ENCODE results near the gene IER3. TPM values are rescaled to one million over a fixed set of nuclear protein-coding genes. Genes with fewer than 3 reads are reported as not detected.

The IER3 gene
- total and polyA plus RNA-seq, 7 experiments from 2014 or later = 2.2 to 69.9 (median 14.7) TPM

DNA sequence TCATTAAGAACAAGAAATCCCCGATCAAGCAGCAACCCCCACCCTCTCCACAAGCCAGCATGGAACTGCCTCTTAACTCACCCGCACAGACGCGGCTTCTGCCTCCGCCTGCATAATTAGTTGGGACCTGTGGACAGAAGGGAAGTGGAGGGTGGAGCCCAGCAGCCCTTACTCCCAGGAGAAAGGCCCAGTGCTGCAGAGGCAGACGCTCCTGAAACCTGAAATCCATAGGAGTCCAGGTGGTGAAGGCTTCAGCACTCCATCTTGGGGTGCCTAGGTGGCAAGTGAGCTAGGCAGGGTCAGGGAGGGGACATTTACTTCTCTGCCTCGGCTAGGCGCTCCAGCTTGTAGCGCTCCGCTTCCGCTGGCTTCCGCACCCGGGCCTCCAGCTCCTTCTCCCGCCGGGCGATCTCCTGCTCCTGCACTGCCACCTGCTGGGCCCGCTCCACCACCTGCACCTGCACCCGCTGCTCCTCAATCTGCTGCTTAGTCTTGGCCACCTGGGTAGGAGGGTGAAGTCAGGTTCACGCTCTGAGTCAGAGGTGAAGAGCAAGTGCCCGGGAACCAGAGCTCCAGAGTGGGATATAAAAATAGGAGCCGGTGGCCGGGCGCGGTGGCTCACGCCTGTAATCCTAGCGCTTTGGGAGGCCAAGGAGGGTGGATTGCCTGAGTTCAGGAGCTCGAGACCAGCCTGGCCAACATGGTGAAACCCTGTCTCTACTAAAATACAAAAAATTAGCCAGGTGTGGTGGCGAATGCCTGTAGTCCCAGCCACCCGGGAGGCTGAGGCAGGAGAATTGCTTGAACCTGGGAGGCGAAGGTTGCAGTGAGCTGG, 13.5 kb downstream of the IER3 start:
- ATAC-seq = peak; percentile 97
- Histone ChIP-seq H3K27ac (ENCODE audit: low read depth, low read length) (peak overlapping the region; percentile 52), H3K9me3 (ENCODE audit: control insufficient read depth in 2 of 3, low read length in 3 of 3) (no peaks in the 10 kb centered on the region), H3K4me3 (ENCODE audit: low read length) (no peak overlapping the region), H3K27me3 (ENCODE audit: control insufficient read depth in 2 of 2, insufficient read depth in 2 of 2, low read length in 2 of 2) (no peaks in the 10 kb centered on the region), H3K36me3 (ENCODE audit: control insufficient read depth in 2 of 3, insufficient read depth in 3 of 3, low read length in 3 of 3) (peaks cover 6 to 39% (median 8%) of the 10 kb centered on the region in 3 experiments), H3K4me1 (ENCODE audit: control insufficient read depth in 2 of 2, insufficient read depth in 2 of 2, low read length in 2 of 2) (peaks cover 14 to 30% of the 10 kb centered on the region in 2 donors)
- H3K27ac Mint-ChIP-seq = peak overlapping the region in 7 of 9 donors; percentile 29 to 79 (median 73)
- ChIA-PET POLR2A (interaction anchor here (0.6 to 2.8 kb wide), 19 partner anchors 9 to 1462 kb away, joined by 3 to 20 read pairs (median 5); partner anchors contain the start of genes FLOT1, MDC1, MRPS18B and PPP1R10), CTCF (interaction anchor here (0.6 to 7.9 kb wide), 46 partner anchors 8 to 430 kb away, joined by 3 to 48 read pairs (median 4); partner anchors contain the start of genes DDR1, DHX16 and MDC1)
- peak overlapping the region in 9 of 10 donors; percentile 27 to 69 (median 55) for H3K4me3 Mint-ChIP-seq
- no peaks in the 10 kb centered on the region for H3K27me3 Mint-ChIP-seq
- peak; percentile 62 to 86 (median 81) for DNase-seq
- H3K4me1 Mint-ChIP-seq = peaks cover 27 to 54% (median 42%) of the 10 kb centered on the region in 7 donors
- no peaks in the 10 kb centered on the region for H3K9me3 Mint-ChIP-seq
- peaks cover 0 to 47% (median 19%) of the 10 kb centered on the region in 5 donors for H3K36me3 Mint-ChIP-seq
- intact Hi-C loops (cut with micrococcal nuclease) = loop anchor here (1.0 to 10.0 kb wide), 8 partner anchors 9 to 320 kb away; partner anchors contain the start of genes ATAT1 (in 1 of the 2) and IER3 (in 1 of the 2)

DNA sequence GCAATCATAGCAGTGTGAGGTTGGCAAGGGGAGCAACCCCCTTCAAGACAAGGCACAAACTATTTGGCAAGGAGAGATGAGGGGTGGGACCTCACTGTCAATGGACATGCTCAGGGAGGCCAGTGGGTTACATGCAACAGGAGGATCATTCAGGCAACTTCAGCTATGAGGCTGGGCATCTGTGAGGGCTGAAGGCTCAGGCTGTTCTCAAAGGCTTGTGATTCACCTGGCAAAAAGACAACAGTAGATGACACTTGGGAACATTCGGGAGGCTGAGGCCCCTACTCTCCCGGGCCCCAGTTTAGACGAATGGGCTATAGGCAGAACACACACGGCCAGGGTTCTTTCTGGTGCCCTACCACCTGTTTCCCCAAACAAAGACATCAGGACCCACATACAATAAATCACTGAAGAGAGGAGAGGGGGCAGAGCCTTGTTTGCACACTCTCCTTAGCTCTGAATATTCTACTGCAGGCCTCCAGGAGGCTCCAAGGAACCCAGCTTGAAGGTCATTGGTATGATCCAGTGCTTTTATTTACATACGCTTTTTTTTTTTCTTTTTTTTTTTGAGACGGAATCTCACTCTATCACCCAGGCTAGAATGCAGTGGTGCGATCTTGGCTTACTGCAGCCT, 16.3 kb downstream of the IER3 start:
- peaks cover 13 to 66% (median 16%) of the 10 kb centered on the region in 3 experiments for H3K36me3 ChIP-seq (ENCODE audit: control insufficient read depth in 2 of 3, insufficient read depth in 3 of 3, low read length in 3 of 3)
- ChIA-PET CTCF (interaction anchor here (0.6 to 4.5 kb wide), 10 partner anchors 10 to 398 kb away, joined by 3 to 48 read pairs (median 4); no protein-coding TSS in a partner anchor), POLR2A (interaction anchor here (0.5 to 2.1 kb wide), 14 partner anchors 10 to 411 kb away, joined by 3 to 7 read pairs (median 4); partner anchors contain the start of genes MDC1 and MRPS18B)
- Mint-ChIP-seq H3K27ac (peak overlapping the region in 7 of 9 donors; percentile 28 to 81 (median 72)), H3K9me3 (no peaks in the 10 kb centered on the region), H3K27me3 (no peaks in the 10 kb centered on the region), H3K4me1 (peaks cover 33 to 68% (median 51%) of the 10 kb centered on the region in 7 donors), H3K36me3 (peaks cover 7 to 53% (median 19%) of the 10 kb centered on the region in 5 donors), H3K4me3 (peak overlapping the region in 1 of 10 donors; percentile 63)
- no peak for ATAC-seq
- H3K27me3 ChIP-seq (ENCODE audit: control insufficient read depth in 2 of 2, insufficient read depth in 2 of 2, low read length in 2 of 2) = no peaks in the 10 kb centered on the region
- intact Hi-C loops (cut with micrococcal nuclease) = loop anchor here in 1 of 2 donors (10.0 kb wide), 1 partner anchor 663 kb away; the partner anchor contains the start of genes POLR1H and PPP1R11
- no peak for DNase-seq
- H3K9me3 ChIP-seq (ENCODE audit: control insufficient read depth in 2 of 3, low read length in 3 of 3) = no peaks in the 10 kb centered on the region
- no peak overlapping the region for H3K4me3 ChIP-seq (ENCODE audit: low read length)
- peak overlapping the region; percentile 16 for H3K27ac ChIP-seq (ENCODE audit: low read depth, low read length)
- H3K4me1 ChIP-seq (ENCODE audit: control insufficient read depth in 2 of 2, insufficient read depth in 2 of 2, low read length in 2 of 2) = peaks cover 15 to 21% of the 10 kb centered on the region in 2 donors

DNA sequence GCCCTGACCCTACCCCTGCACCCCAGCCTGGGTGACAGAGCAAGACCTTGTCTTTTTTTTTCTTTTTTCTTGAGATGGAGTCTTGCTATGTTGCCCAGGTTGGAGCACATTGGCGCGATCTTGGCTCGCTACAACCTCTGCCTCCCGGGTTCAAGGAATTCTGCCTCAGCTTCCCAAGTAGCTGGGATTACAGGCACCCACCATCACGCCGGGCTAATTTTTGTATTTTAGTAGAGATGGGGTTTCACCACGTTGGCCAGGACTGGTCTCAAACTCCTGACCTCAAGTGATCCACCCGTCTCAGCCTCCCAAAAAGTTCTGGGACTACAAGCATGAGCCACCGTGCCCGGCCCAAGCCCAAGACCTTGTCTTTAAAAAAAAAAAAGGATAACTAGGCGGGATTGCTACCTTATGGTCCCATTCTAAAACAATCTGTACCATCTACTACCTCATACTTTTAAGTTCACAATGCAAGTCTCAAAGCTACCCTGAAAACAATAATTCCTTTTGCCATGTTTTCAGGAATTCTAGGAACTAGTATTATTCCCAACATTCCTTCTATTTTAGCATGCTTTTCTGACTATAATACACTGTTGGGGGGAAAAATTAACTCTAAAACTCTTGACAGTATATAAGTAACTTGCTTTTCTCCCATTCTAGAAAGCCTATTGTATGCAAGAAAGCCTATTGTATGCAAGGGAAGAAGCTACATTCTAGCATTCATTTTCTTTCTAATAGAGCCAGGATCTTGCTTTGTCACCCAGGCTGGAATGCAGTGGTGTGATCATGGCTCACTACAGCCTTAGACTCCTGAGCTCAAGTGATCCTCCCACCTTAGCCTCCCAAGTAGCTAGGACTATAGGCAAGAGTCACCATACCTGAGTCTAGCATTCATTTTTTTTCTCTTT, 17.6 kb downstream of the IER3 start:
- H3K36me3 ChIP-seq (ENCODE audit: control insufficient read depth in 2 of 3, insufficient read depth in 3 of 3, low read length in 3 of 3) = peaks cover 17 to 66% (median 19%) of the 10 kb centered on the region in 3 experiments
- H3K27ac ChIP-seq (ENCODE audit: low read depth, low read length) = peak overlapping the region; percentile 53
- Mint-ChIP-seq H3K27ac (peak overlapping the region in 8 of 9 donors; percentile 33 to 77 (median 62)), H3K4me1 (peaks cover 43 to 64% (median 56%) of the 10 kb centered on the region in 7 donors), H3K9me3 (no peaks in the 10 kb centered on the region), H3K27me3 (no peaks in the 10 kb centered on the region), H3K4me3 (no peak overlapping the region), H3K36me3 (peaks cover 7 to 56% (median 14%) of the 10 kb centered on the region in 5 donors)
- no peak overlapping the region for H3K4me3 ChIP-seq (ENCODE audit: low read length)
- ChIA-PET CTCF (interaction anchor here (0.5 to 2.3 kb wide), 4 partner anchors 9 to 672 kb away, joined by 3 to 6 read pairs (median 4); no protein-coding TSS in a partner anchor), POLR2A (interaction anchor here (0.6 to 17.4 kb wide), 10 partner anchors 9 to 239 kb away, joined by 3 to 499 read pairs (median 5); partner anchors contain the start of genes DHX16, FLOT1 and MDC1)
- peaks cover 26 to 33% of the 10 kb centered on the region in 2 donors for H3K4me1 ChIP-seq (ENCODE audit: control insufficient read depth in 2 of 2, insufficient read depth in 2 of 2, low read length in 2 of 2)
- H3K9me3 ChIP-seq (ENCODE audit: control insufficient read depth in 2 of 3, low read length in 3 of 3) = no peaks in the 10 kb centered on the region
- DNase-seq = no peak
- intact Hi-C loops (cut with micrococcal nuclease) = loop anchor here in 1 of 2 donors (10.0 kb wide), 1 partner anchor 662 kb away; the partner anchor contains the start of genes POLR1H and PPP1R11
- H3K27me3 ChIP-seq (ENCODE audit: control insufficient read depth in 2 of 2, insufficient read depth in 2 of 2, low read length in 2 of 2) = no peaks in the 10 kb centered on the region
- no peak for ATAC-seq

- peaks cover 40 to 57% (median 51%) of the 10 kb centered on the region in 7 donors for H3K4me1 Mint-ChIP-seq
Observed at GRCh38 chr6:30725713-30726505, 18.4 kb downstream of the IER3 start.

More at GRCh38 chr6:30725713-30726505, 18.4 kb downstream of the IER3 start:
- Mint-ChIP-seq H3K36me3 (peaks cover 7 to 58% (median 16%) of the 10 kb centered on the region in 5 donors), H3K9me3 (peaks cover 0 to 4% (median 0%) of the 10 kb centered on the region in 11 donors), H3K27ac (peak overlapping the region in 8 of 9 donors; percentile 34 to 87 (median 70)), H3K27me3 (no peaks in the 10 kb centered on the region), H3K4me3 (no peak overlapping the region)
- peaks cover 17 to 66% (median 19%) of the 10 kb centered on the region in 3 experiments for H3K36me3 ChIP-seq (ENCODE audit: control insufficient read depth in 2 of 3, insufficient read depth in 3 of 3, low read length in 3 of 3)
- H3K27ac ChIP-seq (ENCODE audit: low read depth, low read length) = no peak overlapping the region
- intact Hi-C loops (cut with micrococcal nuclease) = loop anchor here in 1 of 2 donors (10.0 kb wide), 1 partner anchor 661 kb away; the partner anchor contains the start of genes POLR1H and PPP1R11
- no peak overlapping the region for H3K4me3 ChIP-seq (ENCODE audit: low read length)
- no peaks in the 10 kb centered on the region for H3K27me3 ChIP-seq (ENCODE audit: control insufficient read depth in 2 of 2, insufficient read depth in 2 of 2, low read length in 2 of 2)
- H3K9me3 ChIP-seq (ENCODE audit: control insufficient read depth in 2 of 3, low read length in 3 of 3) = no peaks in the 10 kb centered on the region
- H3K4me1 ChIP-seq (ENCODE audit: control insufficient read depth in 2 of 2, insufficient read depth in 2 of 2, low read length in 2 of 2) = peaks cover 24 to 31% of the 10 kb centered on the region in 2 donors
- ChIA-PET CTCF (interaction anchor here (2.3 kb wide), 1 partner anchor 47 kb away, joined by 6 read pairs; no protein-coding TSS in a partner anchor), POLR2A (interaction anchor here (1.0 to 17.4 kb wide), 5 partner anchors 10 to 238 kb away, joined by 4 to 499 read pairs (median 6); partner anchors contain the start of genes DHX16 and FLOT1)
- ATAC-seq = no peak
- no peak for DNase-seq
